TTC549 (cell line): ENCODE results near the gene FAM229A.
"Not testable (repeated sequence)": the region's sequence is repeated elsewhere in the genome, so short reads cannot be mapped to it uniquely, and the experiment has no call there.

Experiments
- FAIRE-seq: peaks from 2 replicates; lab custom pipeline; 2012; peaks lifted over from hg19 to GRCh38; lab: Jason Lieb, UNC

Gene FAM229A

DNA sequence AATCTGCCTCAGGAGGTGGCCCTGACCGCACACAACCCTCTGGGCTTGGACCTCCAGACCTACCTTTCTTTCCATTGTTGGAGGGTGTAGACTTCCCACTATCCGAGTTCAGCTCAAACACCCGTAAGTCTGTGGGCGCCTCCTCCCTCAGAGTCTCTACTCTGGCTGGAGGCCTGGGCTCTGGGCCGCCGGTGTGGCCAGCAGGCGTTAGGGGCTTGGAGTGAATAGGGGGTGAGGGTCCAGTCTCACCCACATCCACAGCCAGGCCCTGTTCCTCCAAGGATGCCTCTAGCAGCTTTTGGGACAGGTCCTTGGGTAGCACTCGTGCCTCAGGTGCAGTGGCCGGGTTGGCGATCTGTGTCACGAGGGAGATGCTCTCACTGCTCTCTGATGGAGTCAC is 13.9 kb upstream of the FAM229A start:
- FAIRE-seq: no peak

DNA sequence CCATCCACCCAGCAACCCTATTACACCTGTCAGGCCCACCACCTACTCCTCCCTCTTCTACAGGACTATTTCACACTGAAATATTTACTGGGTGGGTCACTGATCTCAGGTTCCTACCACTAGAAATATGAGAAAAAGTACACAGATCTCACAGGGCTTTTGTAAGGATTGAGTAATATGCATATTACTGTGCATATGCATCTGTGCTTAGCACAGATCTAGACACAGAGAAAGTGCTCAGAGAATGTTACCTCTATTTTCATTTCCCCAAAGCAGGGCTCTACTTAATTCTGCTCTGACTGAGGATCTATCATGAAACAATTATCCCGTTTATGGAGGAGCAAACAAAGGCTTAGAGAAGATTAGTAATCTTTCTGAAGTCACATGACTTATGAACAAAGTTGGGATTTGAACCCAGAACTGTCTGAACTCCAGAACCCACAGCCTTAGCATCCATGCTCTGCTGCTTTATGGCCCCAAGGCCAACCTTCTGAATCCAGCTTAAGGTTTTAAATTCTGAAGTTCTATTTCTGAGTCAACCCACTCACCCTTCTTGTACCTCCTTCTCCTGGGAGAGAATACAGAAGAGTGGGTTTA is 11.8 kb upstream of the FAM229A start:
- FAIRE-seq: no peak

DNA sequence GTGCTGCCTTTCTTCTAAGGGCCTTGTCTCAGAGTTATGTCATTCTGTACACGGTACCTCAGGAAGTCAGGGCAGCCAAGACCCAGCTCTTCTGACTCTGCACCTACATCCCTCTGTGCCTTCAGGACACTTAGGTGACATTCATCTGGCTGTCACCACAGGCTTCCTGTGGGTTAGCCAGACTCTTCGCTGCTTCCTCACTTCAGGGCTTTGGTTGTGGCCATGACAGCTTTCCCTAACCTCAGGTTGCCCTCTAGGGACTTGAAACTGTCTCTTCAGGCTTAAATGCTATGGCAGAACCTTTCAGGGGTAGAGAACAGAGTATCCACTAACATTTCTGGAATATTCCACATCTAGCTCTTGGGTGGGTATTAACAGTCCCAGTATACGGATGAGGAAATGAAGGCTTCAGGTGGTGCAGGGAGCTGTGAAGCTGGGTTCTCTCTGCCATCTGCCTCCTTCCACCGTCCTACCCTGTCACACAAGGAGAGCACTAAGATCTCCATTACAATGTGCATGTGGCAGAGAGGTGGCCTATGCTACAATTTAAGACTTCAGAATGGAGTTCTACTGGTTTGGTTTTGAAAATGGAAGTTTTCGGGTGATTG is 10.0 kb upstream of the FAM229A start:
- FAIRE-seq: no peak

DNA sequence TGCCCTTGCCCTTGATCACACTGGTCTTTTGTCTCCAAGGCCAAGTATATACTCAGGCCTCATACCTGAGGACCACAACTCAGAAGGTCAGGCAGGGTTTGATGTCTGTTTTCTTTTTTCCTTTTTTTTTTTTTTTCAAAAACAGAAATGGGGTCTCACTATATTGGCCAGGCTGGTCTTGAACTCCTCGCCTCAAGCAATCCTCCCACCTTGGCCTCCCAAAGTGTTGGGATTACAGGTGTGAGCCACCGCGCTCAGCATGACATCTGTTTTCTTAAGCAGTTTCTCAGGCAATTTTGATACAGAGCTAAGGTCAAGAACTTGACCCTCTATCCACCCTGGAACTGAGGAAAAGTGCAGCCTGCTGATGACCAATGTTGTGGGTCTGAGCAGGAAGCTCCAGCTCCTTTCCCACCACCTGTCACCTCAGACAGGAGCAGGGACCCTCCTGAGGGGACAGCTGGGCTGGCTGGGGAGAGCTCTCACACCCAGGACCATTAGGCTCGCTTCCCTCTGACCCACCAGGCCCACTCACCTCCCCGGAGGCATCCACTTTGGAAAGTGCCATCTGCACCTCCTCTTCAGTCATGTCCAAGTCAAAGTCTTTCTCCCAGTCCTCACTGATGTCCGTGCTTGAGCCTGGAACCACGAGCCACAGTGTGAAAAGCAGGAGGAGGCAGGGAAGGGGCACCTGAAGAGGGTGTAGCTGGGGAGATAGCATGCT is 5.8 kb upstream of the FAM229A start:
- FAIRE-seq: no peak

DNA sequence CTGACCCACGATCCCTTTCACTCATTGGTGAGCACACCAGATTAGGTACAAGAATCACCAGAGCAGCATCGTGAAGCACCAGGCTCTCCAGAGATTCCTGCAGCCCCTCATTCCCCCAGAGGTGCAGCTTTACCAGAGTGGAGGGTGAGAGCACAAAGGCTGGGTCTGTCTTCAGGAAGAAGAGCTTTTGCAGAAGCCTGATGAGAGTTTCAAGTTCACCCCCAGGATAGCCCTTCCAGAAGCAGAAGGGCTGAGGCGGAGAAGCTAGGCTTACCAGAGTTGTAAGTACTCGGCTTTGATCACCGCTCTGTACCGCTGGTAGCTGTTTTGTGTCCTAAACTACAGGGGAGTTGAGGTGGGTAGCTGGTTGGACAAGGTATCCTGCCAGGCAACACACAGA is 3.2 kb upstream of the FAM229A start:
- FAIRE-seq: no peak

DNA sequence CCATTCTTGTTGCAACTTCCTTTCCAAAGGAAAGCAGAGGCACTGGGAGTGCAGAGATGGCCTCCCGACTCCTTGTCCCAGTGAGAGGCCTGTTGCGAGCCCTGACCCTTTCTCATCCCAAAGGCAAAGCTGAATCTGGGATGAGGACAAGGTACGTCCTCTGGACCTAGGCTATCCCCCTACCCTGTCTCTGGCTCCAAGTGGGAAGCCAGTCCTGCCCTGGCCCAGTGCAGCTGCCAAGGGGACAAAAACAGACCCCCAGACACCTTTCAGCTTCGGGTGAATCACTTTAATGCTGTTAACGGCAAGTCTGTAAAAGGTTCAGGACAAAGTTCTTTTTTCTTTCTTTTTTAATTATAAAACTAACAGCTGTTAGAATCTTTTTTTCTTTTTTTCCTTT is 2.6 kb upstream of the FAM229A start:
- FAIRE-seq: no peak

DNA sequence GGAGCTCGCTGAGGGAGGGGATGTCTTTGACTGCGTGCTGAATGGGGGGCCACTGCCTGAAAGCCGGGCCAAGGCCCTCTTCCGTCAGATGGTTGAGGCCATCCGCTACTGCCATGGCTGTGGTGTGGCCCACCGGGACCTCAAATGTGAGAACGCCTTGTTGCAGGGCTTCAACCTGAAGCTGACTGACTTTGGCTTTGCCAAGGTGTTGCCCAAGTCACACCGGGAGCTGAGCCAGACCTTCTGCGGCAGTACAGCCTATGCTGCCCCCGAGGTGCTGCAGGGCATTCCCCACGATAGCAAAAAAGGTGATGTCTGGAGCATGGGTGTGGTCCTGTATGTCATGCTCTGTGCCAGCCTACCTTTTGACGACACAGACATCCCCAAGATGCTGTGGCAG is 1.4 kb upstream of the FAM229A start:
- no peak for FAIRE-seq

DNA sequence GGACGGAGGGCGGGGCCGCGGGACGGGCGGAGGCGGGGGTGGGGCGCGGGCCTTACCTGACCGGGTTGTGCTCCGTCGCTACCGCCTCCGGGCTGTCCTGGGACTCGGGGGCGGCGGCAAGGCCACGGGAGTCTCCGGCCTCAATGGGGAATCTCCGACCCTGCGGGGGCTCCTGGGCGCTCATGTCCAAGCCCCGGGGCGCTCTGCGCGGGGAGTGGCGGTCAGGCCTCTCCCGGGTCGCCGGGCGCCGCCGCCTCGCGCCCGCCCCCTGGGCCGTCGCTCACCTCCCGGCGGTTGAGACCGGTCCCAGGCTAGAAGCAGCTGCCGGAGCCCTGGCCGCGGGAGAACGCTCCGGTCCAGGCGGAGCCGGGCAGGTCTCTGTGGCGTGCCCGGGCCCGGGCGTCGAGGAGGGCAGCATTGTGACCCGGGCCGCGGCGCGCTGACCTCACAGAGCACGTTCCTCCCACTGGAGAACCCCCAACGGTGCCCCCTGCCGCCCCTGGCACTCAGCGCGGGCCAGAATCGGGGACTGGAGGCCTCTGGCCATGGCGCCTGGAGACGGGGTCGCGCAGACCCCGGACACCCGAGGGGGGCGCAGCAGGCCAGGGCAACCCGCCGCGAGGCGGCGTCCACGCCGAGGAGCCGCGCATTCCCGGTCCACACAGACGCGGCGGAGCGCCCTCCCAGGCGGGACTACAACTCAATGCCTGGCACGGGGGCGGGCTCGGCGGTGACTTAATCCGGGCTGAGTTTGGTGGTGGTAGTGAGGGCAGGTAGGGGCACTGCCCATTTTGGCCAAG is 411 bp downstream of the FAM229A start:
- no peak for FAIRE-seq

DNA sequence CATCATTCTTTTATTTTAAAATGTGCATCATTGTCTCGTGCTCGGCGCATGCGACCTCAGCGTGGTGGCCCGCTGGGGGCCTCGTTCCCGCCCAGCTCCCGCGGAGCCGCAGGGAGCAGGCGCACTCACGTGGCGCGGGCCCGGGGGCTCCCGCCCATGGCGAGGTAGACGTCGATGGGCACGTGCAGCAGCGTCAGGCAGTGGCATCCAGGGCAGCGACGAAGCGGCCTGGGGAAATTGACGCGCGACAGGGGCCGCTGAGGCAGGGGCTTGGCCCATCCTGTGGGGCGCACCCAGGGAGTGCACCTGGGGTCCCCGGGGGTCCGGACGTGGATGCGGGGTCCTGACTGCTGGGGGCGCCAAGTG is 994 bp downstream of the FAM229A start:
- no peak for FAIRE-seq

DNA sequence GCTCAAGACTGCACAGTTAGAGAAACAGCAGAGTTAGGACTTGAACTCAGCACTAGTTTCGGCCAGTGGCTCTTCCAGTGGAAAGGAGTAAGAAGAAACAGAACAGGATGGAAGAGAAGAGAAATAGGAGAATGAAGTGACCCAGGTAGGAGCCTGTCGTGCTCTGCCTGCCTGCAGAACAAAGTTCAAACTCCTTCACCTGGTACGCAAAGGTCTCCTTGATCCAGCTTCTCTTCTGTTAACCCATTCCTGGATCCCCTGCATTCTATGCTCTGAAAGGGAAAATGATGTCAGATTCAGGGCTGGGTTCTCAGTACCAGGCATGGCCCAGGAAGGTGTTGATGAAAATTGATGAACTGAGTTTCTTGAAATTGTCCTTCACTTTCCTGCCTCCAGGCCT is 3.9 kb downstream of the FAM229A start:
- no peak for FAIRE-seq

DNA sequence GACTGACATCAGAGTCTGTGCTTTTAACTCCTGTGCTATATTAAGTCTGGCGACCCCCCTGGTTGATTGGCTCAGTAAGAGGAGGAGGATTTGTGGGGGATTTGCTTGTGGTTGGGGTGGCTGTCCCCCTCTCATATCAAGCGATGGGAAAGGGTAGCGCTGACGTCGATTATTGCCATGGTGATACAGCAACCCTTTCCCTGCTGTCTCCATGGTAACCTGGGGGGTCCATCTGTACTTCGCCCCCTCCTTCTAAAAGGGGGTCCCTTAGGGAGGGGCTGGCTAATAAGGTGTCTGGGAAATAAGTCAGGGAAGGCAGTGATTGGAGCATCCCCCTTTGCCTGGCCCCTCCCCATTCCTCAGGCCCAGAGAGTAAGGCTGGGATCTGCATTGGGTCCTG is 4.7 kb downstream of the FAM229A start:
- FAIRE-seq: no peak

DNA sequence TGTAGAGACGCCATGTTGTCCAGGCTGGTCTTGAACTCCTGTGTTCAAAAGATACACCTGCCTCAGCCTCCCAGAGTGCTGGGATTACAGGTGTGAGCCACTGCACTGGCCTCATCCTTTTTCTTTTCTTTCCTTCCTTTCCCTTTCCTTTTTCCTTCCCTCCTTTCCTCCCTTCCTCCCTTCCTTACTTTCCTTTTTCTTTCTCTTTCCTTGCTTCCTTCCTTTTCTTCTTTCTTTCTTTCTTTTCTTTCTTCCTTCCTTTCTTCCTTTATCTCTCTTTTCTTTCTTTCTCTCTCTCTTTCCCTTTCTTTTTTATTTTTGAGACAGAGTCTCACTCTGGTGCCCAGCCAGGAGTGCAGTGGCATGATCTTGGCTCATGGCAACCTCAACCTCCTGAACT is 5.8 kb downstream of the FAM229A start:
- no peak for FAIRE-seq

DNA sequence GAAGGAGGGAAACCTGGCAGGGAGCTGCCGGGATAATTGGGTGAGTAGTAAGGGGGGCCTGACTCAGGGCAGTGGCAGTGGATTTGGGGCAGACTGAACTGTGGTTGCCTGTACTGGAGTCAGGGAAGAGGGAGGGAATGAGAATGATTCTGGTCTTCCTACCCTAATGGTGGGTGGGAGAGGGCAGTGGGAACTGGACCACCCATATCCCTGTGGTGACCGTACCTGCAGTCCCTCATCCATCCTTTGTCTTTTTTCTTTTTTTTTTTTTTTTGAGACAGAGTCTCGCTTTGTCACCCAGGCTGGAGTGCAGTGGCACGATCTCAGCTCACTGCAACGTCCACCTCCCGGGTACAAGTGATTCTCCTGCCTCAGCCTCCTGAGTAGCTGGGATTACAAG is 6.5 kb downstream of the FAM229A start:
- not testable (repeated sequence) for FAIRE-seq

DNA sequence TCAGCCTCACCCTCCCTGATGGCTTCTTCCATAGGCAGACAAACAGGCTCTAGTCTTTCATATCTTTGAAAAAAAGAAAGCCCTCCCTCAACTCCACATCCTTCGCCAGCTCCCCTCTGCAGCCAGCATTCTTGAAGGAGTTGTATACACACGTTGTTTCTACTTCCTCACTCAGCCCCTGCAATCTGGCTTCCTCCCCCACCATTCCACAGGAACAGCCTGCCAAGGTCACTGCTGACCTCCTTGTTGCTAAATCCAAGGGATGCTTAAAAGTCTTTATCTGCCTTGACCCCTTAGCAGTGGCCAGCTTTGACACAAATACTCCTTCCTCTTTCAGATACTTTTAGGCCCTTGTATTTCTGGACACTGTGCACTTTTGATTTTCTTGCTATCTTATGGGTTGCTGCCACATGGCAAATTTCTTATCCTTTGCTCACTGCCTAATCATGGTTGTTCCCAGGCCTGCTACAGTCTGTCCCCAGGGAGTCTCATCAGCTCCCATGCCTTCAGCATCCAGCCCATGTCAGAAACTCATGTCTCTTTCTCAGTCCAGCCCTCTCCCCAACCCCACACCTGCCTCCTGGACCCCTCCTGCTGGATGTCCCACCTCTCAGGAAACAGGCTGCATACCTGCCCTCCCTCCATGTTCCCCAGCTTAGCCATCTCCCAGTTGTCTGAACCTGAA is 8.3 kb downstream of the FAM229A start:
- no peak for FAIRE-seq

DNA sequence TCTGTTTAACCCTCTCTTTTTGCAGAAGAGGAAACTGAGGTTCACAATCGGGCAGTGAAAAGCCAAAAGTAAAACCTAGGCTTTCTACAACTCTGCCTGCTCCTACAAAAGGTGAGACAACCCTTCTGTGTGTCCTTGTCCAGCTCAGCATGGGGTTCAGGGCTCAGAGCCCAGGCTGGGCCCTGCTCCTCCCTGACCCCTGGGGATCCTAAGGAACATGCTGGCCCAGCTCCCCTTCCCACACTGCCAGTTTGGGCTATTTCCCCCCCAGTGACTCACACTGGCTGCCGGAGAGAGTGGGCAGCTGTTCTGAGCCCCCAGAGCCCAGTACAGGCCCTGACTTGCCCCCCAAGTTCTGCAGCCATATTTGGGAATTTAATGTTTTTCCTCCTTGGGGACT is 8.9 kb downstream of the FAM229A start:
- FAIRE-seq: no peak

DNA sequence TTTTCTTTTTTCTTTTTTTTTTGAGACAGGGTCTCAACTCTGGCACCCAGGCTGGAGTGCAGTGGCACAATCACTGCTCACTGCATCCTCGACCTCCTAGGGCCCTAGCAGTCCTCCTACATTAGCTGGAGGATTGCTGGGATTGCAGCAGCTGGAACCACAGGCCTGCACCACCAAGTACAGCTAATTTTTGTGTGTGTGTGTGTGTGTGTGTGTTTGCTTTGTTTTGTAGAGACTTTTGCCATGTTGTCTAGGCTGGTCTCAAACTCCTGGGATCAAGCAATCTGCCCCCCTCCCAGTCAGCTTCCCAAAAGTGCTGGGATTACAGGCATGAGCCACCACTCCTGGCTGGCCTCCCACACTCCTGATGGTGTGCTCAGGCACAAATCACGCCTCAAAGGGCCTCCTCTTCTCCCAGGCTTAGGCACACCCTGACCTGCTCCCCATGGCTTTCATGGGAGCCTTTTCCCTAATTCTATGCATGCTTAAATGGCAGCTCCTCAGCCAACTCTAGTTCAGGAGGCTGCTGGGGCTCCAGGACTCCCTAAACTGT is 9.4 kb downstream of the FAM229A start:
- no peak for FAIRE-seq

DNA sequence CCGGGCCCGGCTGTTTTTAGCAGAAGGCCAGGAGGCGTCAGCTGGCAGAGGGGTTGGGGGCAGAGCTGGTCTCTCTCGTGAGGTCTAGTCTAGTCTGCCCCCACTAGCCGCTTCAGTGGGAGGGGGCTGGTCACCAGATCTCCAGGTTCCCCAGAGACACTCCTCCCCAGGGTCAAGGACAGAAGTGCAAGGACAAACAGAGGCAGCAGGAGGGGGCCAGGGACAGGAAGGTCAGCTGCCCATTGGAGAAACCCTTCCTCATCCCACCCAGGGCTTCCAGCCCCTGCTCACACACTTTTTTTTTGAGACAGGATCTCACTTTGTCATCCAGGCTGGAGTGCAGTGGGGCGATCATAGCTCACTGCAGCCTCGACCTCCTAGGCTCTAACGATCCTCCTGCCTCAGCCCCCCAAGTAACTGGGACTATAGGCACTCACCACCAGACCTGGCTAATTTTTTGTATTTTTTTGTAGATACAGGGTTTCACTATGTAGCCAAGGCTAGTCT is 10.0 kb downstream of the FAM229A start:
- FAIRE-seq: no peak

DNA sequence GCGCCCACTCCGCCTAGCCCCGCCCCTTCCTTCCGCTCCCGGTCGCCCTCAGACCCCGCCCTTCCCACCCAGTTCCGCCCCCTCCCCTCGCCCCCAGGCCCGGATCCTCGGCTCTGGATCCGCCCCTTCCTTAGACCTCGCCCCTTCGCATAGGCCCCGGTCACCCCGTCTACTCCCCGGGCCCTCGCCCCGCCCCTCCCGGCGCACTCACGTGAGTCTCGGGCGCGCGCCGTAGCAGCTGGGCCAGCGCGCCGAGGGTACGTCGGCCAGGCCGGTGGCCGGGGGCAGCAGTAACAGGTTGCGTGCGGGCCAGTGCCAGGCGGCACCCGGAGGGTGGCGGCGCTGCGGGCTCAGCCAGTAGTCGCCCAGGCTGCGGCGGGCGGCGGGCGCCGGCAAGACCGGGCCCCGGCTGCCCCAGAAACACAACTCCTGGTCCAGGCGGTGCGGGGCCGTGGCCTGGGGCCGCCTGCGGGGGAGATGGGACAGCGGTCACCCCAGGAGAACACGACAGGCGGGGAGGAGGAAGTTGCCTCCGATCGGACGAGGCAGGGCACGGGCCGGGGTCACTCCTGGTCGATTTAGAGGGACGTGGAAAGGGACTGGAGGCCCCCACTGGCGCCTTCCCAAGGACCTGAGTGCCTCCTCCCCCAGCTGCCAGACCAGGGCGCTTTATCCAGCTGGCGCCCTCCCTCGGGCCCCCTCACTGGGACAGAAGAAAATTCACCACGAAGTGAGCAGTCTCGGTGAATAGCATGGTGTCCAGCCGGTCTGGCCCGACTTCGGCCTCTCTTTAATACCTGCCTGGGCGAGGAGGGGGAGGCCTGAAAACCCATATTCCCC is 10.7 kb downstream of the FAM229A start:
- FAIRE-seq: no peak

DNA sequence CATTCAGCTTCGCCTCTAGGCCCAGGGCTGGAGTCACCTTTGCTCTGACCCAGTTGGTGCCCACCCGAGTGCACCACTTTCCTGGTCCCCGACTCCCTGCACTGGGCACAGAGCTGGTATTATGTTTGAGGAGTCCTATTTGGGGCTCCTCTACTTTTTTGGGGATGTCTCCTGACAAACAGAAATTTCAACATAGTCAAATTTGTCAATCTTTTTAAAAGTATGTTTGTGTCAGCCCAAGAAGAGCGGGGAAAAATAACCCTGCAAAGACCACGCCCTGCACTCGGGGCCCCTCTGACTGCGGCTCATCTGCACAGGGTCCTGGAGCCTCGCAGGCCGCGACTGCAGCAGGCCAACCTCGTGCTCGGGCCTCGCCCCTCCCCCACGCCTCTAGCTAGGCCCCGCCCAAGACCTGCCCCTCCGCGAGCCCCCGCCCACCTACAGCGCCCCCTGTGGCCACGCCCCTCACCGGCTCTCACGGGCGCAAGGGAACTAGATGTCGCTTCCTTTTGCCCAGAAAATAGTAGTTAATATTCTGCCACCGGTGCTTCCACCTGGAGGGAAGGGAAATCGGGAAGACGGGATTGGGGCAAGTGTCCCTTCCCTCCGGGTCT is 11.4 kb downstream of the FAM229A start:
- no peak for FAIRE-seq

DNA sequence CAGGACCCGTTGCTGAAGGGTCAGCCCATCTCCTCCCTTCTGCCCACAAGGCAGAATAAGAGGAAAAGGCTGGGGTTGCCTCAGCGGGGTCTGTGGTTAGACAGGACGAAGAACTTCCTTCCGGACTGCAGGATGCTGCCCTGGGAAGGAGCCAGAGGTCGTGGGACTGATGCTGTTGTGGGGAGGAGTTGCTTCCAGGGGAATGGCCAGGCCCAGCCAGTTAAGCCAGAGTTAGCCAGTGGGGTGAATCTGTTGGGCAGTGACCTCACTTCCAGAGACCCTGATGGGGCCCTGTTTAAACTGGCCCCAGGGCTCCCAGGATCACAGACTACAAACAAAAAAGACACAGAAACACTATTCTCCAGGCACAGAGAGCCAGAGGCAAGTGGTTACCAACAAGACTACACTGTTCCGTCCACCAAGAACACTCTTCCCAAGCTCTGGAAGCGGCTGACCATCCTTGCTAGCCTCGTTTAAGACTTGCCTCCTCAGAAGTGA is 13.0 kb downstream of the FAM229A start:
- FAIRE-seq: no peak
